Measurements from ENCODE around the gene PLK5.

- TF ChIP-seq EZH2 (IDR thresholded peaks at IDR 0.05; ENCODE audit: low read length, missing control alignments): no peak
- no peak for TF ChIP-seq CTCF (conservative IDR thresholded peaks at IDR 0.05 in 1 of 2, IDR thresholded peaks at IDR 0.05 in 1 of 2; ENCODE audit: low read depth in 1 of 2, low read length in 2 of 2)
Measured at GRCh38 chr19:1496714-1497577, 26.9 kb upstream of the PLK5 start.
